Heart left ventricle (tissue), 13 donors: ENCODE data around the gene SSBP2.

Experiments used
- CTCF ChIP-seq, 12 donors: fragments of 200-600 bp; sonication (generic) in 4 of 12; IDR thresholded peaks; one replicate each; pipeline versions ENCODE4 v1.5.0 to v1.8.0; 2018 to 2022; ENCODE audit warnings: antibody characterized with exemption in 12 of 12, mild to moderate bottlenecking in 5 of 12
- POLR2A ChIP-seq, 2 donors: fragments of 450-650 bp; IDR thresholded peaks; one replicate each; pipeline ENCODE4 v1.6.1; 2017; ENCODE audit warnings: antibody characterized with exemption in 2 of 2, mild to moderate bottlenecking in 2 of 2, moderate library complexity in 2 of 2
- donor health status: ischemic (EF 13 %, LVEDD 7.1; RV severe dilation, severe dysfunction).
- donor health status: DM: no; HTN: yes; CAD: no.
- donor health status: DM: no; HTN: no; CAD: no.
- donor health status: ischemic (EF 25% LVEDD 6.9; RV normal size, moderate dysfunction).
- donor health status: ischemic (EF 25% LVEDD 5.7; RV mildly dilated, moderate dysfunction).
- donor health status: ischemic (EF 35%, LVEDD 5.7; RV mildly dilated, moderate dysfunction).
- donor health status: nonischemic (EF 11% LVEDD 7.7; RV severe dilation, severe dysfunction).
- donor health status: DM: yes; HTN: yes; CAD: no.
- donor health status: PGD.
- donor health status: ischemic (EF 29% LVEDD 5.4; RV normal size, mild dysfunction).
- donor health status: nonischemic (EF 23%, LVEDD 6.1; RV moderate dilation, normal function).

- no peak for TF ChIP-seq CTCF (IDR thresholded peaks at IDR 0.05)
- no peak for TF ChIP-seq POLR2A (IDR thresholded peaks at IDR 0.05)
Observed at GRCh38 chr5:81642210-81642609, 108.7 kb downstream of the SSBP2 start.
